ENCODE results near the gene MKNK2.

The MKNK2 gene

DNA sequence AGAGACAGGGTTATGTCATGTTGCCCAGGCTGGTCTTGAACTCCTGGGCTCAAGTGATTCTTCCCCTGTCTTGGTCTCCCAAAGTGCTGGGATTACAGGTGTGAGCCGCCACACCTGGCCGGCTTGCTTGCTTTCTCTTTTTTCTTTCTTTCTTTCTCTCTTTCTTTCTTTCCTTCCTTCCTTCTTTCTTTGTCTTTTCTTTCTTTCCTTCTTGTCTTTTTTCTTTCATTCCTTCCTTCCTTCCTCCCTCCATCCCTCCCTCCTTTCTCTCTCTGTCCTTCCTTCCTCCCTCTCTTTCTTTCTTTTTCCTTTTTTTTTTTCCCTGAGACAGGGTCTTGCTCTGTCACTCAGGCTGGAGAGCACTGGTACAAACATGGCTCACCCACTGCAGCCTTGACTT lies 28.8 kb downstream of the MKNK2 start:
- TF ChIP-seq ZNF274 (IDR thresholded peaks at IDR 0.05; ENCODE audit: low read depth, low read length) (no peak), YY1 (IDR thresholded peaks at IDR 0.05; ENCODE audit: insufficient read depth, insufficient read length) (no peak), SUZ12 (IDR thresholded peaks at IDR 0.05; ENCODE audit: extremely low read depth, insufficient read depth, insufficient read length) (no peak)
- H3K9ac ChIP-seq (ENCODE audit: insufficient read length, low read depth): no peak overlapping the region
- H3K9me3 ChIP-seq (ENCODE audit: insufficient read depth, low read length): peaks cover 6% of the 10 kb centered on the region; the same call in 1 of the 2 replicates
- H3K4me1 ChIP-seq (ENCODE audit: insufficient read depth, insufficient read length): no peaks in the 10 kb centered on the region
- H3K4me3 ChIP-seq (ENCODE audit: insufficient read length, low read depth): no peak overlapping the region
- no peaks in the 10 kb centered on the region for H3K36me3 ChIP-seq (ENCODE audit: insufficient read depth, insufficient read length, low read length)
- H3K27me3 ChIP-seq (ENCODE audit: insufficient read depth, insufficient read length): no peaks in the 10 kb centered on the region
- no peak for DNase-seq (ENCODE audit: low read depth, low spot score)

DNA sequence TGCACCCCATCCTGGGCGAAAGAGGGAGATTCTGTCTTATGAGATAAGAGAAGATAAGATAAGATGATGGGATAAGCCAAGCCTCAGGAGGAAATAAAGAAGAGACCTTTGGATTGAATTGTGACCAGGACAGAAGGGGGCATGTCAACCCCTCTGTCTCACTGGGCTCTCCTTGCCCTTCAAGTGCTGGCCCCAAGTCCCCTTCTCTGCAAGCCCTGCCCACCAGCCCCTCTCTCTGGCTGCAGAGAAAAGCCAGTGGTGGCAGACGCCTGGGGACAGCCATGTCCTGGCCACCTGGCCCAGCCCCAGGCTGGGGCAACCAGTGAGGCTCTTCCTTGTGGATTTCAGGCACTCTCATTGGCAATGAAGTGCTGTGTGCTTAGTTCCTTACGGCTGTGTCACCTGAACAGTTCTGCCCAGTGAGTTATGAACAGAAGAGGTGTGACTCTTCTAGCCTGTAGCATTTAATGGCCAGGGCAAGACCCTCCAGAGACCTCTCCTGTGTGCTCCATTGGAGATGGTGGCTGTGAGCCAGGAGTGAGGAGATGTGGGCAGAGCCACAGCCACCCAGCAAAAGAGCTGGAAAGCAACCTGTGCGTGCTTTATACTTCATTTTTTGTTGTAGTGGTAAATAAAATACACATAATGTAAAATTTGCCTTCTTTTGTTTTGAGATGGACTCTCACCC lies 29.4 kb downstream of the MKNK2 start:
- Histone ChIP-seq H3K36me3 (ENCODE audit: insufficient read depth, insufficient read length, low read length) (no peaks in the 10 kb centered on the region), H3K4me1 (ENCODE audit: insufficient read depth, insufficient read length) (no peaks in the 10 kb centered on the region), H3K9me3 (ENCODE audit: insufficient read depth, low read length) (peaks cover 6% of the 10 kb centered on the region; the same call in 1 of the 2 replicates), H3K9ac (ENCODE audit: insufficient read length, low read depth) (no peak overlapping the region), H3K4me3 (ENCODE audit: insufficient read length, low read depth) (no peak overlapping the region), H3K27me3 (ENCODE audit: insufficient read depth, insufficient read length) (no peaks in the 10 kb centered on the region)
- TF ChIP-seq ZNF274 (IDR thresholded peaks at IDR 0.05; ENCODE audit: low read depth, low read length) (no peak), SUZ12 (IDR thresholded peaks at IDR 0.05; ENCODE audit: extremely low read depth, insufficient read depth, insufficient read length) (no peak), YY1 (IDR thresholded peaks at IDR 0.05; ENCODE audit: insufficient read depth, insufficient read length) (no peak)
- no peak for DNase-seq (ENCODE audit: low read depth, low spot score)

DNA sequence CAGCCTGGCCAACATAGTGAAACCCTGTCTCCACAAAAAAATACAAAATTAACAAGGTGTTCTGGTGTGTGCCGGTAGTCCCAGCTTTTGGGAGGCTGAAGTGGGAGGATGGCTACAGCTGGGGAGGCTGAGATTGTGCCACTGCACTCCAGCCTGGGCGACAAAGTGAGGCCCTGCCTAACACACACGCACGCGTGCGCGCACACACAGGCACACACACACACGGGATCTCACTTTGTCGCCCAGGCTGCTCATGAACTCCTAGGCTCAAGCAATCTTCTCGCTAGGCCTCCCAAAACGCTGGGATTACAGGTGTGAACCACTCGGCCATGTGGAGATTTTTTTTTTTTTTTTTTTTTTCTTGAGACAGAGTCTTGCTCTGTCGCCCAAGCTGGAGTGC lies 32.3 kb downstream of the MKNK2 start:
- DNase-seq (ENCODE audit: low read depth, low spot score): no peak
- no peaks in the 10 kb centered on the region for H3K36me3 ChIP-seq (ENCODE audit: insufficient read depth, insufficient read length, low read length)
- H3K9me3 ChIP-seq (ENCODE audit: insufficient read depth, low read length): no peaks in the 10 kb centered on the region
- H3K4me3 ChIP-seq (ENCODE audit: insufficient read length, low read depth): no peak overlapping the region
- H3K9ac ChIP-seq (ENCODE audit: insufficient read length, low read depth): no peak overlapping the region
- H3K27me3 ChIP-seq (ENCODE audit: insufficient read depth, insufficient read length): no peaks in the 10 kb centered on the region
- TF ChIP-seq SUZ12 (IDR thresholded peaks at IDR 0.05; ENCODE audit: extremely low read depth, insufficient read depth, insufficient read length): no peak
- no peak for TF ChIP-seq YY1 (IDR thresholded peaks at IDR 0.05; ENCODE audit: insufficient read depth, insufficient read length)
- TF ChIP-seq ZNF274 (IDR thresholded peaks at IDR 0.05; ENCODE audit: low read depth, low read length): no peak
- peaks cover 5% of the 10 kb centered on the region for H3K4me1 ChIP-seq (ENCODE audit: insufficient read depth, insufficient read length)

DNA sequence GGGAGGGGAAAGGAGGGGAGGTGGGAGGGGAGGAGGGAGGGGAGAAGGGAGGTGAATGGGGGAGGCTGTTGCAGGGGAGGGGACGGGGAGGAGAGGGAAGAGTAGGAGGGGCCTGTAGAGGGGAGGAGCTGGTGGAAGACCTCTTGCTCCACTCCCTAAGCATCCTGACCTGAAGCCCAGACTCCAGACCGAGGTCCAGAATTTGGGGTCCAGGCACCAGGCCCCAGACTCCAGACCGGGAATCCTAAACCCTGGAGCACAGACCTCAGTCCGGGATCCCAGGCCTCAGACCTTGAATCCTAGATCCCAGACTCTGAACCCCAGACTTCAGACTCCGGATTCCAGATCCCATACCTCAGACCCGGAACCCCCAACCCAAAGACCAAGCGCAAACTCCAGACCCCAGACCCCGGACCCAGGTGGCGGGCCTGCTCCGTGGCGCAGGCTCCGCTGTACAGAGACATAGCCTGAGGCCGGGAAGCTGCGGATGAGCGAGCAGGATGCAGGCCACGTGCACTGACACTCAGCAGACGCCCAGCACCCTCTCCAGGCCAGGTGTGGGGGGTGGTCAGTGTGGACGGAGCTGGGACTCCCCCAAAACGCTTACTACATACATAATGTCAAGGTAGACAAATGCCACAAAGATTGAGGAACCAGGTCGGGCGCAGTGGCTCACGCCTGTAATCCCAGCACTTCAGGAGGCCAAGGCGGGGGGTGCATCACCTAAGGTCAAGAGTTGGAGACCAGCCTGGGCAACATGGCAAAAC lies 34.8 kb downstream of the MKNK2 start:
- Histone ChIP-seq H3K4me1 (ENCODE audit: insufficient read depth, insufficient read length) (peaks cover 9% of the 10 kb centered on the region), H3K27me3 (ENCODE audit: insufficient read depth, insufficient read length) (no peaks in the 10 kb centered on the region), H3K4me3 (ENCODE audit: insufficient read length, low read depth) (peak overlapping the region; percentile 8), H3K36me3 (ENCODE audit: insufficient read depth, insufficient read length, low read length) (peaks cover 11% of the 10 kb centered on the region), H3K9ac (ENCODE audit: insufficient read length, low read depth) (peak overlapping the region; percentile 36), H3K9me3 (ENCODE audit: insufficient read depth, low read length) (no peaks in the 10 kb centered on the region)
- no peak for DNase-seq (ENCODE audit: low read depth, low spot score)
- TF ChIP-seq ZNF274 (IDR thresholded peaks at IDR 0.05; ENCODE audit: low read depth, low read length) (no peak), YY1 (IDR thresholded peaks at IDR 0.05; ENCODE audit: insufficient read depth, insufficient read length) (no peak)

DNA sequence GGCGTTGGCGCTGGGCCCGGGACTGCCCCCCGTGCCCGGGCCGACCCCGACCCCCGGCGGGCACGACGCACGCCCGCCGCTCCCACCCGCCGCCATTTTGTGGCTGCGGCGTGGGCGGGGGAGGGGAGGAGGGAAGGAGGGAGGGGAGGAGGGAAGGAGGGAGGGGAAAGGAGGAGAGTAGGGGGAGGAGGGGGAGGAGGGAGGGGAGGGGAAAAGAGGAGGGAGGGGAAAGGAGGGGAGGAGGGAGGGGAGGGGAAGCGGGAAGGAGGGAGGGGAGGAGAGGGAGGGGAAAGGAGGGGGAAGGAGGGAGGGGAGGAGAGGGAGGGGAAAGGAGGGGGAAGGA lies 35.5 kb downstream of the MKNK2 start, which contains the start of gene BTBD2:
Gene BTBD2, minus strand, starts transcription at position 107 of the 343 bp plus-strand sequence. Its CDS starts 11 bp downstream, at position 96.
- Histone ChIP-seq H3K27me3 (ENCODE audit: insufficient read depth, insufficient read length) (no peaks in the 10 kb centered on the region), H3K36me3 (ENCODE audit: insufficient read depth, insufficient read length, low read length) (peaks cover 15% of the 10 kb centered on the region), H3K4me3 (ENCODE audit: insufficient read length, low read depth) (peak within 1 kb of the TSS; percentile 73), H3K9me3 (ENCODE audit: insufficient read depth, low read length) (no peaks in the 10 kb centered on the region), H3K4me1 (ENCODE audit: insufficient read depth, insufficient read length) (peaks cover 9% of the 10 kb centered on the region), H3K9ac (ENCODE audit: insufficient read length, low read depth) (peak within 1 kb of the TSS; percentile 89)
- TF ChIP-seq ZNF274 (IDR thresholded peaks at IDR 0.05; ENCODE audit: low read depth, low read length) (no peak), YY1 (IDR thresholded peaks at IDR 0.05; ENCODE audit: insufficient read depth, insufficient read length) (peak; percentile 61), SUZ12 (IDR thresholded peaks at IDR 0.05; ENCODE audit: extremely low read depth, insufficient read depth, insufficient read length) (no peak)
- no peak for DNase-seq (ENCODE audit: low read depth, low spot score)

DNA sequence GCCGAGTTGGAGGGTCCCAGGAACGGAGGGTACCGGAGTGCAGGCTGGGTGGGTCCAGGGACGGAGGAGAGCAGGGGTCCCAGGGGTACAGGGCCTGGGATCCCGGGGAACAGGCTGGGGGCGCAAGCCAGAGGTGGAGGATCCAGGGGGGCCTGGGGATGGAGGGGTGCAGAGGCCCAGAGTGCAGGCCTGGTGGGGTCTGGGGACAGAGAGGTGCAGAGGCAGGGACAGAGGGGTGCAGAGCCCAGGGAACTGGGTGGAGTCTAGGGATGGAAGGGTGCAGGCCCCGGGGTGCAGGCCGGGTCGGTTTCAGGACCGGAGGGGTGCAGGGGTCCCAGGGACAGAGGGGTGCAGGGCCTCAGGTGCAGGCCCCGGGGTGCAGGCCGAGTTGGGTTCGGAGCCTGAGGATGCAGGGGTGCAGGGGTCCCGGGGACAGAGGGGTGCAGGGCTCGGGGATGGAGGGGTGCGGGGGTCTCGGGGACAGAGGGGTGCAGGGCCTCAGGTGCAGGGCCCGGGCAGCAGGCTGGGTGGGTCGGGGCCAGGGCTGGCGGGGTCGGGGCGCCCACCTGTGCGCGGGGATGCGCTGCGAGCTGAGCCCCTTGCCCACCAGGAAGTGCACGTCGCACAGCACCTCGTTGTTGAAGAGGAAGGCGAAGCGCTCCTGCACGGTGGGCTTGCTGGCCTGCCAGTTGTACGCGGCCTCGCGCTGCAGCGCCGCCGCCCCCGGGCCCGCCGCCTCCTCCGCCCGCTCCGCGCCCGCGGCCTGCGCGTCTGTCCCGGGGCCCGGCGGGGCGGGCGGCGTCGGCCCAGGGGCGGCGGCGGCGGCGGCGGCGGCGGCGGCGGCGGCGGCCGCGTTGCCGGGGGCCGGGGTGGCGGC lies 36.1 kb downstream of the MKNK2 start:
- DNase-seq (ENCODE audit: low read depth, low spot score): no peak
- no peaks in the 10 kb centered on the region for H3K27me3 ChIP-seq (ENCODE audit: insufficient read depth, insufficient read length)
- TF ChIP-seq SUZ12 (IDR thresholded peaks at IDR 0.05; ENCODE audit: extremely low read depth, insufficient read depth, insufficient read length): no peak
- TF ChIP-seq ZNF274 (IDR thresholded peaks at IDR 0.05; ENCODE audit: low read depth, low read length): no peak
- no peak for TF ChIP-seq YY1 (IDR thresholded peaks at IDR 0.05; ENCODE audit: insufficient read depth, insufficient read length)
- H3K4me1 ChIP-seq (ENCODE audit: insufficient read depth, insufficient read length): peaks cover 9% of the 10 kb centered on the region
- H3K4me3 ChIP-seq (ENCODE audit: insufficient read length, low read depth): peak overlapping the region; percentile 73
- peaks cover 15% of the 10 kb centered on the region for H3K36me3 ChIP-seq (ENCODE audit: insufficient read depth, insufficient read length, low read length)
- no peaks in the 10 kb centered on the region for H3K9me3 ChIP-seq (ENCODE audit: insufficient read depth, low read length)
- H3K9ac ChIP-seq (ENCODE audit: insufficient read length, low read depth): peak overlapping the region; percentile 89

All from NT2/D1 (cell line).